CD4-positive, CD25-positive, alpha-beta regulatory T cell (primary cell): ENCODE data around the gene AMBP. TPM values are rescaled to one million over a fixed set of nuclear protein-coding genes. Genes with fewer than 3 reads are reported as not detected.

Experiments used
- ATAC-seq, 2 donors: fragments of 150-1000 bp; cut with Tn5 transposase; one replicate each; pipeline ENCODE4 v1.10.0; 2021; ENCODE audit warnings: low read depth in 2 of 2, moderate number of reproducible peaks in 2 of 2, moderate library complexity in 1 of 2
- DNase-seq, 3 donors: peaks; one replicate each; pipeline versions ENCODE4 v3.0.0 to v3.0.0-alpha.2; 2012 to 2022; ENCODE audit warnings: mixed read lengths in 1 of 3
- H3K27ac ChIP-seq: one replicate; pipeline ENCODE4 v1.7.0; 2013; ENCODE audit warnings: mild to moderate bottlenecking, low read length; ENCODE audit not compliant: insufficient read depth, poor library complexity, severe bottlenecking
- H3K27me3 ChIP-seq: one replicate; pipeline ENCODE4 v1.7.0; 2013; ENCODE audit warnings: low read length; ENCODE audit not compliant: control insufficient read depth, insufficient read depth
- H3K36me3 ChIP-seq: one replicate; pipeline ENCODE4 v1.7.0; 2013; ENCODE audit warnings: mild to moderate bottlenecking, low read length, moderate library complexity; ENCODE audit not compliant: control insufficient read depth, insufficient read depth
- H3K4me1 ChIP-seq: 2 replicates; pipeline ENCODE4 v1.7.0; 2013; ENCODE audit warnings: mild to moderate bottlenecking, low read length; ENCODE audit not compliant: insufficient read depth, control insufficient read depth, poor library complexity, severe bottlenecking
- H3K4me3 ChIP-seq: one replicate; pipeline ENCODE4 v1.7.0; 2013; ENCODE audit warnings: low read depth, mild to moderate bottlenecking, low read length, moderate library complexity
- H3K9me3 ChIP-seq, 2 experiments: 1 replicate in 1 of 2; 2 replicates in 1 of 2; pipeline ENCODE4 v1.7.0; 2013; ENCODE audit warnings: low read length in 2 of 2, mild to moderate bottlenecking in 1 of 2, moderate library complexity in 1 of 2; ENCODE audit not compliant: control insufficient read depth in 2 of 2
- H3K27ac Mint-ChIP-seq, 3 donors: one replicate each; pipeline ENCODE4 v1.8.0; 2020 to 2022; ENCODE audit warnings: mild to moderate bottlenecking in 3 of 3, mixed read lengths in 3 of 3, moderate library complexity in 2 of 3
- H3K27me3 Mint-ChIP-seq: one replicate; pipeline ENCODE4 v1.8.0; 2022; ENCODE audit warnings: mild to moderate bottlenecking, mixed read lengths
- H3K36me3 Mint-ChIP-seq: one replicate; pipeline ENCODE4 v1.8.0; 2020; ENCODE audit warnings: mixed read lengths
- H3K4me1 Mint-ChIP-seq, 4 donors: one replicate each; pipeline ENCODE4 v1.8.0; 2020 to 2022; ENCODE audit warnings: mixed read lengths in 4 of 4, mild to moderate bottlenecking in 1 of 4
- H3K4me3 Mint-ChIP-seq, 4 donors: one replicate each; pipeline ENCODE4 v1.8.0; 2020 to 2022; ENCODE audit warnings: mild to moderate bottlenecking in 4 of 4, mixed read lengths in 4 of 4, moderate library complexity in 3 of 4
- H3K9me3 Mint-ChIP-seq, 7 donors: one replicate each; pipeline ENCODE4 v1.8.0; 2020 to 2022; ENCODE audit warnings: mixed read lengths in 7 of 7, mild to moderate bottlenecking in 3 of 7, moderate library complexity in 2 of 7
- polyA plus RNA-seq, 4 donors: library from polyadenylated mRNA; unstranded; fragments of 300-500 nt; fragmentation: Illumina TruSeq; gene quantifications; one replicate each; pipeline ENCODE4 v1.2.3, GENCODE V29; 2021
- total RNA-seq: library from RNA; stranded (reverse); gene quantifications from one replicate; pipeline ENCODE4 v1.2.3, GENCODE V29; 2022

The AMBP gene
- total and polyA plus RNA-seq, 5 donors from 2014 or later: not detected

DNA sequence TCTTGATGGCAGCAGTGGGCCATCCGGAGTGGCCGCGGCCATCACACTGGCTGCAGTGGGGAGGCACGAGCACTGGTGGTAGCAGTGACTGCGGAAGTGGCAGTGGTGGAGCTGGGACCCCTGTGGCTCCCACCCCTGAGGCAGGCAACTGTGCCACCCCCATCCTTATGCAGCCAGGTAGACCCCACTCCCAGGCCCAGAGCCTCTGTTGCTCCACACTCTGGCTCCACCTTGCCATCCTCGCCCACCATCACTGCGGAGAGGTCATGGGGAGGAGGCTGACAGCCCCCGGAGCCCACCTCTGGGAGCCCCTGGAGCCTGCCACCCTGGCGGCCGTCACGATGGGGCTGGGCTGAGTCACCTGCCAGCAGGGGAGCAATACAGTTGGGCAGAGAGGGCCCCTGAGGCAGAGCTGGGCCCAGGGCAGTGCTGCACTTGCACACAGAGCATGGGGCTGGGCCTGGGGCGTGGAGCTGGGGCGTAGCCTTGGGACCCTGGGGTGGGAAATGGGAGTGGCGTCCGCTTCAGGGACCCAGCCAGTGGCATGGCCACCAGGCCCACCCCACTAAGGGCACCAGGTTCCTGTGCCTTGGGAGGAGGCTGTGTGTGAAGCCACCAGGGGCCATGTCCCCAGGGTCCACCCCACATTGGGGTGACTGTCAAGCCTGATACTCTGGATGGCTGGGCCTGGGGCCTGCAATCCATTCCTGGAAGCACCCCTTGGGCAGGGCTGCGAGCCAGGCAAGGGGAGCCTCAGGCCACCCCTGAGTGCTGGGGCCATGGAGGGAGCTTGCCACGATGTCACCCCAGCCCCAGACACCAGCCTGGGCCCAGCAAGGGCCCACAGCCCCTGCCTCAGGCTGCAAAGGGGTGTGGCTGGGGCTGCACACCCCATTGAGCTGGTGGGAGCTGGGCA, 7.7 kb downstream of the AMBP start:
- no peaks in the 10 kb centered on the region for H3K4me1 Mint-ChIP-seq
- Histone ChIP-seq H3K4me3 (no peak overlapping the region), H3K9me3 (no peaks in the 10 kb centered on the region), H3K27me3 (no peaks in the 10 kb centered on the region), H3K4me1 (no peaks in the 10 kb centered on the region), H3K36me3 (no peaks in the 10 kb centered on the region), H3K27ac (no peak overlapping the region)
- no peak overlapping the region for H3K27ac Mint-ChIP-seq
- ATAC-seq (no peak), DNase-seq (no peak)
- H3K4me3 Mint-ChIP-seq: no peak overlapping the region
- H3K27me3 Mint-ChIP-seq: peaks cover 6% of the 10 kb centered on the region
- peaks cover 0 to 2% (median 0%) of the 10 kb centered on the region in 7 donors for H3K9me3 Mint-ChIP-seq
- H3K36me3 Mint-ChIP-seq: no peaks in the 10 kb centered on the region

DNA sequence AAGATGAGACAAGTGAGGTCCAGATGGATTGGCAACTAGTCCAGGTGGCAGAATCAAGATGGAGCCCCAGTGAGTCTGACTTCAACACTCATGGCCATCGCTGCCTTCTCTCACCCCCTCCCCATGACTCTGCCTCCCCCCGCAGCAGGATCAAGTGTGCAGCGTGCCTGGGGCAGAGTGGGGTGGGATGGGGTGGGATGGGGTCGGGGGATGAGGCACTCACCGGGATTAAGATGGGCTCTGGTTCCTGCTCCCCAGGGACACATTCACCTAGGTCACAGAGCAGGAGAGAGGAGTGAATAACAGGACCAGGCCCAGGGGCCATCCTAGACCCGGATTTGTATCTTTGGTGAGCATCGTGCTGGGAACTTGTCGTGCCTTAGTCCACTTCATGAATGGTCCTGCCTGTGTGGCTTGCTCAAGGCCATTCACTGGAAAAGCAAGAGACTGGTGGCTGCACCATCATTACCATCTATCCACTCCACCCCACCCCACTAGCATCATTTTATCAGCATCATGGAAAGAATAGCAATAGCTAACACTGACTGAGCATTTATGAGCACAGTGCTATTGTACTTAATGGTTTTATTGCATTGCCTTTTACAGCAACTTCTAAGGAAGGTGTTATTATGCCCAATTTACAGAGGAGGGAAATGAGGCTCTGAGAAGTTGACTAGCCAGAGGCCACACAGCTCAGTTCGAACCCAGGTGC, 8.5 kb downstream of the AMBP start:
- ATAC-seq: no peak
- no peak overlapping the region for H3K27ac Mint-ChIP-seq
- no peaks in the 10 kb centered on the region for H3K4me1 Mint-ChIP-seq
- H3K4me3 ChIP-seq: no peak overlapping the region
- DNase-seq: no peak
- H3K27ac ChIP-seq: no peak overlapping the region
- H3K9me3 Mint-ChIP-seq: peaks cover 0 to 2% (median 0%) of the 10 kb centered on the region in 7 donors
- peaks cover 7% of the 10 kb centered on the region for H3K27me3 Mint-ChIP-seq
- H3K4me1 ChIP-seq: no peaks in the 10 kb centered on the region
- no peaks in the 10 kb centered on the region for H3K9me3 ChIP-seq
- H3K4me3 Mint-ChIP-seq: no peak overlapping the region
- no peaks in the 10 kb centered on the region for H3K36me3 Mint-ChIP-seq
- H3K36me3 ChIP-seq: no peaks in the 10 kb centered on the region
- no peaks in the 10 kb centered on the region for H3K27me3 ChIP-seq

DNA sequence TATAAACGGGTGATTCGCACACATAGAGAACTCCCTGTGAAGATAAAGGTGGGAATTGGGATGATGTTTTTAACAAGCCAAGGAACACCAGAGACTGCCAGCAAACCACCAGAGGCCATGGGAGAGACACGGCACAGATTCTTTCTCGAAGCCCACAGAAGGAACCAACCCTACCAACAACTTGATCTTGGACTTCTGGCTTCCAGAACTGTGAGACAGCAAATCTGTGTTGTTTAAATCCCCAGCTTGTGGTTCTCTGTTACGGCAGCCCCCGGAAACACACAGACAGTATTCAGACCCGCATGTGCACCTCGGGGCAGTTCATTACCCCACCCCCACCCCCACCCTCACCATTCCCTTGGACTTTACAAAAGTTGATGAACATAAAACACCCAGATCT, 12.8 kb downstream of the AMBP start:
- H3K27ac ChIP-seq: no peak overlapping the region
- H3K27me3 ChIP-seq: no peaks in the 10 kb centered on the region
- Mint-ChIP-seq H3K27me3 (peaks cover 18% of the 10 kb centered on the region), H3K36me3 (no peaks in the 10 kb centered on the region), H3K4me3 (no peak overlapping the region), H3K4me1 (no peaks in the 10 kb centered on the region), H3K9me3 (no peaks in the 10 kb centered on the region), H3K27ac (no peak overlapping the region)
- H3K4me1 ChIP-seq: no peaks in the 10 kb centered on the region
- no peaks in the 10 kb centered on the region for H3K36me3 ChIP-seq
- no peaks in the 10 kb centered on the region for H3K9me3 ChIP-seq
- H3K4me3 ChIP-seq: no peak overlapping the region
- DNase-seq (no peak), ATAC-seq (no peak)

DNA sequence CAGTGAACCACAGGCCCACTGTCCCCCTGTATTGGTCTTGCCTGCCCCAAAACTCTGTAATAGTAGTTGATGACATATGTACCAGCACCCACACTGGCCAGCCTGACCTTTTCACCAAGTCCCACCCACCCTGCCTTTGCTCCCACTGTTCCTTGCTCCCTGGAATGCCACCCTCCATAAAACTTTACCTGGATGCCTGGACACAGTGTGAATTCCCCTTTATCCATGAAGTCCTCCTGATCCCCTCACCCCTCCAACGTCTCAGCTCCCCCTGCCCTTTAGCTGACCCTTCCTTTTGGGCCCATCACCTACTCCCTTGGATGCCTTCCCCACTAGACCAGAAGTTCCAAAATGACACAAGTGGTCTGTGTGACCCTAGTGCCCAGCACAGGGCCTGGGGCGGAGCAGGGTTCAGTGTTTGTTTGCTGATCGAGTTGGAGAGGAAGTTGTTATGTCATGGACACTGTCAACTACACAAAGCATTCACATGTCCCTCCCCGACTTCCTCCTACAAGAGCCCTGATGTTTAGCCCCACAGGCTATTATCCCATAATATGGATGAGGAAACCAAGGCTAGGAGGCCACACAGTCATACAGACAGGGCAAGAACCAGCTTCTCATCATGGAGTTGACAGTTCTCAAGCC, 16.1 kb downstream of the AMBP start:
- no peaks in the 10 kb centered on the region for H3K9me3 Mint-ChIP-seq
- Histone ChIP-seq H3K36me3 (no peaks in the 10 kb centered on the region), H3K27ac (no peak overlapping the region), H3K4me1 (no peaks in the 10 kb centered on the region), H3K27me3 (no peaks in the 10 kb centered on the region), H3K4me3 (no peak overlapping the region), H3K9me3 (no peaks in the 10 kb centered on the region)
- peaks cover 16% of the 10 kb centered on the region for H3K27me3 Mint-ChIP-seq
- no peaks in the 10 kb centered on the region for H3K36me3 Mint-ChIP-seq
- ATAC-seq (no peak), DNase-seq (no peak)
- no peak overlapping the region for H3K4me3 Mint-ChIP-seq
- no peak overlapping the region for H3K27ac Mint-ChIP-seq
- H3K4me1 Mint-ChIP-seq: no peaks in the 10 kb centered on the region

DNA sequence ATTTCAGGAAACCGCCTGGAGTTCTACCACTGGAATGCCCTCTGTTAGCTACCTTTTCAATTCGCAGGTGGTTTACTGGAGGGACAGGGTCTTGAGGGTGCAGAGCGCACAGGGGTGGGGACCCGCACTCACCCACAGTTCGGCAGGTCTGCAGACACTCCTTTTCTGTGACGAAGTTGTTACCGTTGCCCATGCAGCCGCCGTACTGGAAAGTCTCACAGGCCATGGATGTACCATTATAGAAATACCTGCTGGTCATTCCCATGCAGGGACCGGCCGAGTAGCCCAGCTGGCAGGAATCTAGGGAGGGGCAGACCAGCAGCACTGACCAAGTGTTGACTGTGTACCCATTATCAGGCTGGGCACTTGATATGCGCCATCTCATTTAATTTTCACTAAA, 16.8 kb downstream of the AMBP start:
- H3K9me3 Mint-ChIP-seq: no peaks in the 10 kb centered on the region
- no peaks in the 10 kb centered on the region for H3K4me1 Mint-ChIP-seq
- no peak overlapping the region for H3K27ac Mint-ChIP-seq
- Histone ChIP-seq H3K9me3 (no peaks in the 10 kb centered on the region), H3K4me1 (no peaks in the 10 kb centered on the region), H3K36me3 (no peaks in the 10 kb centered on the region), H3K27me3 (no peaks in the 10 kb centered on the region), H3K27ac (no peak overlapping the region), H3K4me3 (no peak overlapping the region)
- peaks cover 16% of the 10 kb centered on the region for H3K27me3 Mint-ChIP-seq
- no peak overlapping the region for H3K4me3 Mint-ChIP-seq
- DNase-seq: no peak
- no peak for ATAC-seq
- H3K36me3 Mint-ChIP-seq: no peaks in the 10 kb centered on the region

DNA sequence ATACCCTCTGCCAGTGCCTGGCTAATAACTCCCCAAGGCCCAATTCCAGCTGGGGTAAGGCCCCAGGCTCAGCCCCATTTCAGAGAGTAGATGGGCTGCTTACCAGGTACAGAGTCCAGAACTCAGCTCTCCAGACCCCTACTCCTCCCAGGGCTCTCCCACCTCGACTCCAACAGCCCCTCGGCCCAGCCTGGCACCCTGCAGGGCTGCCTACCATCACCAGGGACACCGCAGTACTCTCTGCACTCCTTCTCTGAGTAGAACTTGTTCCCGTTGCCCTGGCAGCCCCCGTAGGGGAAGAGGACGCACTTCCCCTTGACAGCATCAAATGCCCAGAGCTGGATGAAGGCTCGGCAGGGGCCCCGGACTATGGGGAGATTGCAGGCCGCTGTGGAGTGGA, 17.4 kb downstream of the AMBP start:
- no peaks in the 10 kb centered on the region for H3K36me3 ChIP-seq
- no peak overlapping the region for H3K4me3 Mint-ChIP-seq
- no peak overlapping the region for H3K27ac ChIP-seq
- peaks cover 16% of the 10 kb centered on the region for H3K27me3 Mint-ChIP-seq
- no peak overlapping the region for H3K4me3 ChIP-seq
- H3K36me3 Mint-ChIP-seq: no peaks in the 10 kb centered on the region
- H3K4me1 Mint-ChIP-seq: no peaks in the 10 kb centered on the region
- no peaks in the 10 kb centered on the region for H3K4me1 ChIP-seq
- DNase-seq (no peak), ATAC-seq (no peak)
- H3K27me3 ChIP-seq: no peaks in the 10 kb centered on the region
- H3K9me3 ChIP-seq: no peaks in the 10 kb centered on the region
- no peak overlapping the region for H3K27ac Mint-ChIP-seq
- no peaks in the 10 kb centered on the region for H3K9me3 Mint-ChIP-seq

DNA sequence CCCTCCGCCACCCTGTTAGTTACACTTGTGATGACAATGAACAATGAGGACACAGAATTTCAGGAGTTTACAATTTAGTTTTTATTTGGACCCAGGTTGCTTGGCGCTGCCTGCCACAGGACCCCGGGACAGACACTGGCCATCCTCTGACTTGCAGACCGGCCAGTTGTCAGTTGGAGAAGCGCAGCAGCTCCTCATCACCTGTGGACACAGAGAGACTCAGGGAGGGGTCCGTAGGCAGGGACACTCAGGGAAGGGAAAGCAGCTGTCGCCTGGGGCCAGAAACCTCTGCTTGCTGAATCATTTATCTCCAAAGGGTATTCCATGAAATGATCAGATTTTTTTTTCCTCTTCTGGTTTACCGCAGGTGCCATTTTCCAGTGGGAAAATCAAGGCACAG, 18.0 kb downstream of the AMBP start:
- H3K36me3 ChIP-seq: no peaks in the 10 kb centered on the region
- H3K27me3 ChIP-seq: no peaks in the 10 kb centered on the region
- no peaks in the 10 kb centered on the region for H3K9me3 ChIP-seq
- H3K27ac Mint-ChIP-seq: no peak overlapping the region
- H3K36me3 Mint-ChIP-seq: no peaks in the 10 kb centered on the region
- no peak overlapping the region for H3K4me3 ChIP-seq
- H3K4me3 Mint-ChIP-seq: no peak overlapping the region
- no peaks in the 10 kb centered on the region for H3K4me1 Mint-ChIP-seq
- no peaks in the 10 kb centered on the region for H3K4me1 ChIP-seq
- H3K9me3 Mint-ChIP-seq: no peaks in the 10 kb centered on the region
- ATAC-seq: no peak
- H3K27me3 Mint-ChIP-seq: peaks cover 16% of the 10 kb centered on the region
- H3K27ac ChIP-seq: no peak overlapping the region
- DNase-seq: no peak
